Measurements from ENCODE around the gene CELF2.
"Not testable (repeated sequence)": the region's sequence is repeated elsewhere in the genome, so short reads cannot be mapped to it uniquely, and the experiment has no call there.

CELF2 gene

DNA sequence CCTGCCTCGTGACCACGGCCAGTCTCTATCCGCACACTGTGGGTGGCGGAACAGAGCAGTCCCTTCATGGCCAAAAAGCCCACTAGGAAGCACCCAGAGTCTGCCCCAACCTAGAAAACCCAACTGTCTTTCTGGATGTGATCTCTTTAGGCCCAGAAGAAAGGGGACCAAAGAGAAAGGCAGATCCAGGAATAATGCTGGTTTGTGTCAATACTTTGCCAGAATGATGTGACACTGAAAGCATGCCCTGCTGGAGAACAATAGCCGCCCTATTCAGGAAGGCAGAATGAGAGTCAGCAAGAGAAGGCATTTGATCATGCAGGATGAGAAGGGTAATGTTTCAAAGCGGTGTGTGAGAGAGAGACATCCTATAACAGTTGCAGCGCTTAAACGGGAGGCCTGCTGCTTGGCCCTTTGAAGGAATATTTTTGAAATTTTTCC is 319.1 kb downstream of the CELF2 start:
- DNase-seq (ENCODE audit: low read depth in 1 of 2, low spot score in 1 of 2), result no peak

DNA sequence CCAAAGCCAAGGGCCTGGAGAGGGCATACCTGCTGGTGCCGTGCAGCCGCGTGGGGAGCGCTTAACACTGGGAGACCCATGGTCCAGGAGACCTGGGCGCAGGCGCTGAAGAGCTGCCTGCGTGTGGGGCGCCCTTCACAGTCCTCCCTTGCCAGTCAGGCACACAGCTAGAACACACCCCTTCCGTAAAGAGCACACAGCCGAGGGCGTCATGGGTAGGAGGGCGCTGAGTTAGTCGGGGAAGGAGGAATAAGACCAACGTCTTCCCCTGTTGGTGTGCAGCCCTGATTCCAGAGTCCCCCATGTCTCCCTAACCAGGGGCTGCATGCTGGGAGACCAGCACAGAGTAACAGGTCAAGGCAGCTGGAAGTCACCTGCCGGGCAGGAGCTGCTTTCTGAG is 319.8 kb downstream of the CELF2 start:
- no peak for DNase-seq (ENCODE audit: low read depth in 1 of 2, low spot score in 1 of 2)

DNA sequence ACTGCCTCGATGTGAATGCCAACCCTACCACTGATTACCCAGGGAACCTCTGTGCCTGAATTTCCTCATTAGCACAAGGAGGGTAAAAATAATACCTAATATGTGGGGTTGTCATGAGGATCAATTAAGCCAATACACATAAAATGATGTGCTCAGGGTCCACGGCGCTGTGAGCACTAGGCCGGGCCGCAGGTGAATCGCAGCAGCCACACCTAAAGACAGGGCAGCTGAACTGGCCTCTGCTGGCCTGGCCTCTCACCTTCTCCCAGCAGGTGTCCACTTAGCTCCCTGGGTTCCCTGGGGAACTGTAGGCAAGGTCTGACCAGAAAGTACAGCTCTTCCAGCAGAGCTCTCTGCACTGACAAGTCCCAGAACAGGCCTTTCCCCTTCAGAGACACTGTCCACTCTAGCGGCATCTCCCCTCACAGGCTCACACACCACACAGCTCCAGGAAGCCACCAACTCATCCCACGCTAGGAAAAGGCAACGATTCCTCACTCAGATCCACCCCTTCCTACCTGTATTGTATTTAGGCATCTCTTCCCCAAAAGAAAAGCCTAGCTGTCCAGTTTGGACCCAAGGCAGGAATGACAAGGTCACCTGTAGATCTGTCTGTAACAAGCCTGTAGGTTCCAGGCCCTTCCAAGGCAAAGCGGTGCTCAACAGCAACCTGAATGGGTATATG is 320.6 kb downstream of the CELF2 start:
- no peak for DNase-seq (ENCODE audit: low read depth in 1 of 2, low spot score in 1 of 2)

DNA sequence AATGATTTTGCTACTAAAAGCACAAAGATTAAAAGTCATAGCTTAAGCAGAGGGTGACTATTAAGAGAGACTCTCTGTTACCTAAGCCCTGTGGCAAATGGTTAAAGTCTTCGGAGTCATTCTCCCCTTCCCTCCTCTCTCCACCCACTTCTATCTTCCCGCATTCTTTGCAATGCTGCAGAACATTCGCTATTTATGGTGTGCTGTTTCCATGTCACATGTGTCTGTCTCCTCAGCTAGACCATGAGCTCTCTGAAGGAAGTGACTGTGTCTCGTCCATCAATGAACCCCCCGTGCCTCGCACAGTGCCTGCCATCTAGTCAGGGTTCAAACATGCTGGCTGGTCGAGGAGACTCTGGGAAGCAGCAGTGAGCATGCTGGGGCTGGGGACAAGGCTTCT is 321.3 kb downstream of the CELF2 start:
- no peak for DNase-seq (ENCODE audit: low read depth in 1 of 2, low spot score in 1 of 2)

DNA sequence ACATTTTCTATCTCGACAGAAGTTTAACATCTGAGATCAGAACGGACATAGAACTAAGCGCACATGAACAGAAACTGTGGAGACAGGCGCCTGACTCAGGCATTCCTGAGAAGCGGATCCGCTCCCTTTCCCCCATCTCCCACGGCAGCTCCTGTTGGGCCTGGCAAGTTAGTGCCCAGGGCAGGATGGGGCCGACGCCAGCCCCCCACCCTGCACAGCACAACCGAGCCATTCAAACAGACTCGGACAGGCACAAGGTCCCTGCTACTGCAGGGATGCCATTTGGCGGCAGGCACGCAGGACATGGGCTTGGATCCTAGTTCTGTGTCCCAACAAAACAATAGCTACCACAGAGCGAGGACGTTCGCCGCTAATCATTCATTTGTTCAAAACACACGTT is 322.0 kb downstream of the CELF2 start:
- no peak for DNase-seq (ENCODE audit: low read depth in 1 of 2, low spot score in 1 of 2)

DNA sequence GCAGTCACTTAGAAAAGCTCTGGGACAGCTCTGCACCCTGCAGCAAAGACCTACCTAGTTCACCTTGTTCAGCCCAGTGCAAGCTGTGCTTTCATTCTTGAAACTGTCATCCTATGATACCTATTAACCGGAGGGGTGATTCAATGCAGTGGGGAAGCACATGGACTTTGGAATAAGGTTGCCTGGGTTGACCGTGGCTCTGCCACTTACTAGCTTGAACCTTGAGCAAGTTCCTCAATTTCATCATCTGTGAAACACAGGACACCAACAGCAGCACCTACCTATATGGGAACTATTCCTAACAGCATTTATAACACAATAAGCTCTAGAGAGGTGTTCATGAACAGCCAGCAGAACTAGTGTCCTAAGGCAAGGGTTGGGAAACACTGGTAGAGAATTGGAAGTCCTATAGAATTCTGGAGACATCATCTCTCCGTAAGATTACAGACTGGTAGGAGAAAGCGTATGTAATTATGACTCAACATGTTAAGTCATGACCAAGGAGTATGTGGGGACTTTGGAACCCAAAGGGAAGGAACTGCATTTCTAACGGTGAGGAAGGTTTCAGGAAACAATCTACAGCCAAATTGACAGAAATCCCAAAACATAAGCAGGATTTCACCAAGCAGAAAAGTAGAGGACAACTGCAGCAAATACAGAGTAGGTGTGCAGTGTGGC is 323.8 kb downstream of the CELF2 start:
- no peak for DNase-seq (ENCODE audit: low read depth in 1 of 2, low spot score in 1 of 2)

DNA sequence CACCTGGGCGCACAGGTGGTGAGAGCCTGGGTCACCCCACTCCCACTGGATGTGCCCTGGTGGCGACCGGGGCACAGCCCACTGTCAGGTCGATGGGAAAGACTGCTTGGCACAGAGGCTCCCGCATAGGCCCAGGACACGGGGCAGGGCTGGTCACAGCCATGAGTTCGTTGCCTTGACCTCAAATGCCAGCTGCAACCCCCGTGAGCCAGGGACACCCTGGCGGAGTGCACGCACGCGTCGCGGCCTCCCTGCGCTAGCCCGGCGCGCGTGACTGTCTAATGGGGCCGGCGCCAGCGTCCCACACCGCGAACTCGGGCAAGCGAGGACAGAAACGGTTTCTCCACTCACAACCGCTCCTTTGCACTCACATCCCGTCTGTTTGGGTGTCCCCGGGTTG is 326.4 kb downstream of the CELF2 start:
- DNase-seq (ENCODE audit: low read depth in 1 of 2, low spot score in 1 of 2), result no peak

DNA sequence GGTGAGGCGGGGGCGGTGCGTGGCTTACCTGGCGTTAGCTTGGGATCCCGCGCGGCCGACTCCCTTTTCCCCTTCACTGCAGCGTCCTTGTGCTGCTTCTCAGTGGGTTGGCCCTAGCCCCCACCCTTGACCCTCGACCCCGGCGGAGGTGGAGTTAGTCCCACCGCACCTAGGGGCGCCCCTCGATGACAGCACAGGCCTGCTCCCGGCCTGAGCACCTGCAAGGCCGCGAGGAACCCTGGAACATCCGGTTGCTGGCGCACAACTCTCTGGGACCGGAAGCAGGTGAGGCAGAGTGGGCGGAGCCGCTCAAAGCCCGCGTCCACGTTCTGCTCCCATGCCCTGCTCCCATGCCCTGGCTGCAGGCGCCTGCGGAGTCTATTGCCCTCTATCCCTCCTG is 326.9 kb downstream of the CELF2 start:
- no peak for DNase-seq (ENCODE audit: low read depth in 1 of 2, low spot score in 1 of 2)

DNA sequence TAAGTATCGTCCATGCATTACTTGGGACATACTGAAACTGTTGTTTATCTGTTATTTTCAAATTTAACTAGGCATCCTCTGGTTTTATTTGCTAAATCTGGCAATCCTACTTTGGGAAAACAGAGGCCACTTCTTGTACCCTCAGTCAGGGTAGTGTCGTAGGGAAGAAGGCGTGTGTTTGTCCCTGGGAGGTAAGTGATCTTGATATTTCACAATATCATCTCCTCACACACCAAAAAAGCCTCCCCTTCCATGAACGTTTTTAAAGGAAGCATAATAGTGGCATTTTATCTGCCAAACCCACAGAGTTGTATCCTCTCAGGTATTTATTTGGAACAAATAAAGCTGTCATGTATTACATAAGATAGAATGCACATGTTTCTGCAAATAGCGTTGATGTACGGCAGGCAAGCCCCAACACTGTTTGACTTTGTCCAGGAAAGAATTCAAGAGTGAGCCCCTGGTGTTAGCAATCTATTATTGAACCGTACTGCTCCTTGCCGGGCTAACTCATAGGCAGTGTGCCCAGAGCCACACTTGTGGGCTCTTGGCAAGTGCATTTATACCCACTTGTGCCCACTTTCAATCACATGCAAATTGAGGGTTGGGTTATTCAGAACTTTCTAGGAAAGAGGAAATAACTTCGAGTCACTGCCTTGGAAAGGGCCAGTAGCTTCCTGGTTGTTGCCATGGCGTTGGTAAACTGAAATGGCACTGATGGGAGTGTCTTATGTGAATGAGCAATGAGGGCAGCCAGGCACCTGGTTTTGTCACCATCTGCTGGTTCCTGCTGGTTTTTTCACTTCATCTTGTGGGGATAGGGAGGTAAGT is 327.8 kb downstream of the CELF2 start:
- DNase-seq (ENCODE audit: low read depth in 1 of 2, low spot score in 1 of 2), result no peak

DNA sequence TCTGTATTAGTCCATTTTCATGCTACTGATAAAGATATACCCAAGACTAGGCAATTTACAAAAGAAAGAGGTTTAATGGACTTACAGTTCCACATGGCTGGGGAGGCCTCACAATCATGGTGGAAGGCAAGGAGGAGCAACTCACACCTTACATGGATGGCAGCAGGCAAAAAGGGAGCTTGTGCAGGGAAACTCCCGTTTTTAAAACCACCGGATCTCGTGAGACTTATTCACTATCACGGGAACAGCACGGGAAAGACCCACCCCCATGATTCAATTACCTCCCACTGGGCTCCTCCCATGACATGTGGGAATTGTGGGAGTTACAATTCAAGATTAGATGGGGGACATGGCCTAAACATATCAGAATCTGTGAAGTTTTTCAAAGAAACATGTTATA is 329.9 kb downstream of the CELF2 start:
- not testable (repeated sequence) for DNase-seq (ENCODE audit: low read depth in 1 of 2, low spot score in 1 of 2)

DNA sequence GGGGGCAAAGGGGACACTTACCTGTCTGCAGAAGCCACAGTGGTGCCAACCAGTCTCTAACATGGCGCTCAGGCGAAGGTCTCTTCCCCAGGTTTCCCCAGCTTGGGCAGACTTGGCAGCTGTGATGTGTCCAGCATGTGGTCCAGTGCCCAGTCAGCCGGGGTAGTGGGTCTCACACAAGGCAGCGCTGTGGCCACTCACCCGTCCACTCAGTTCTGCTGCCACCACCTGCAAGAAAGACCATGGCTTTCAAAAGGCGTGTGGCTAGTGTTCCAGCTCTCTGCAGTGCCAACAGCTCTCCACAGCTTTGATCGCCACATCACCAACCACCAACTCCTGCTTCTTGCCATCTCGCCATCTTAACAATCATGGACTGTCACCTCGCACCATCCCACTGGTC is 334.1 kb downstream of the CELF2 start:
- DNase-seq (ENCODE audit: low read depth in 1 of 2, low spot score in 1 of 2), result no peak

DNA sequence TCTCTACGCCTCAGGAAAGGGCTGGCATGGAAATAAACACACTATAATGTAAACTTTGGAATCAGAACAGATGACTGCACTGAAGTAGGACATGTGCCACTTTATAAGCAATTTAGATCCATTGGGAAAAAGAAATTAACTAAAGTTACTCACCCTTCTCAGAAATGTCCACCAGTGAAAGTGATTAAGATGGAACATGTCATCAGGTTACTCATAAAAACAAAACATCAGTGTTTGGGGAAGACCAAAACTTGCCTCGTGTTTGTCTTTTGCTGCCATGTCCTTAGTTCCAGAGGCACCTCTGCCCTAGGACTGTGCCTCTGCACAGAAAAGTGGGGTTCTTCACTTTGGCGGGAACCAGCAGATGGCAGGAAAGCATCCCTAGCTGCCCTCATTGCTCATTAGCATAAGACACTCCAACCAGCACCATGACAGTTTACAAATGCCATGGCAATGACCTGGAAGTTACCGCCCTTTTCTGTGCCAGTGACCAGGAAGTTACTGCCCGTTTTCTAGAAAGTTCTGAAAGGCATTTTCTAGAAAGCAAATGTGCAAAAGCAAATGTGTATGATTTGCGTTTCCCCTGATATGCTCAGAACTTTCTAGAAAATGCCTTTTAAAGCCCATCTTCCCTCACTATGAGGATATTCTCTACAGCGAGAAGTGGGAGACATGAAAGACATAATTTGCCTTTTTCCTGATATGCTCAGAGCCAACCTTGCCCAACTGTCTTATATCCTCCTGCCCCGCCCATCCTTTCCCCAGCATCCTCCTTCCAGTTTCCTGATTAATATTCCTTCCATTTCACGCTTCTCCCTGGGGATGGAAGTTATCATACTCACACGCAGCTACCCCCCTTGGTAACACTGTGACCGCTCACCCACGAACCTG is 335.6 kb downstream of the CELF2 start:
- DNase-seq (ENCODE audit: low read depth in 1 of 2, low spot score in 1 of 2), result no peak

DNA sequence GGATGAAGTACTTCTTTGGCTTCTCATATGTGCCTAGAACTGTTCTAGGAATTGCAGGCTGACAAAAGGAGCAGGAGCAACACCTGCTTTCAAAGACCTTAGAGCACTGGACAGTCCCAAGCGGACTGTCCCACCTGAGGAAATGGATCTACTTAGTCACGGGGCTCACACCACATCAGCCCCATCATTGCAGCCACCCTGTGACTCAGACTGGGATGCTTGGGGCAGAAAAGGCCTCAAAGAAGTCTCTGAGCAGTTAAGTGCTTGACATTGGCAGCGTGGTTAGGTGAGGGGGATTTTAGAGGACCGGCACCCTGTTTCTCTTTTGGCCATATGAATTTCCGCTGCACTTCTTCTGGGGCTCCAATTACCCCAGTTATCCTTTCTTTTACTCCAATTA is 337.2 kb downstream of the CELF2 start:
- no peak for DNase-seq (ENCODE audit: low read depth in 1 of 2, low spot score in 1 of 2)

DNA sequence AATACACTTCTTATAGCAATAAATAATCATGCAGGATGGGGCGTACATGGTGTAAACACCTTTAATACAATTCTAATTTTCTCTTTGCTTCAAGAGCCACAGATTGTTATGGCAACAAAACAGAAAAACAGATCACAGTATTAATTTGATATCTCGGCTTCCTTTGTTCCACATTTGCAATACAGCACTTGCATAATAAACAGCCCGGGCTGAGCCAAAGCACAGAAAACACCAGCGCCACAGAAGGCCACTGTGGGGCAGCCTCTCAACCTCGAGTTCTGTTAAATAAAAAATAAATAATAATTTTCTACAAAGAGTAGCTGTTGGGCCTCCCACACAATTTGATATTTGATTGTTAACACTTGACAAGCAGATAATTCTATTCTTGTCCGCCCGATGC is 337.9 kb downstream of the CELF2 start:
- no peak for DNase-seq (ENCODE audit: low read depth in 1 of 2, low spot score in 1 of 2)

DNA sequence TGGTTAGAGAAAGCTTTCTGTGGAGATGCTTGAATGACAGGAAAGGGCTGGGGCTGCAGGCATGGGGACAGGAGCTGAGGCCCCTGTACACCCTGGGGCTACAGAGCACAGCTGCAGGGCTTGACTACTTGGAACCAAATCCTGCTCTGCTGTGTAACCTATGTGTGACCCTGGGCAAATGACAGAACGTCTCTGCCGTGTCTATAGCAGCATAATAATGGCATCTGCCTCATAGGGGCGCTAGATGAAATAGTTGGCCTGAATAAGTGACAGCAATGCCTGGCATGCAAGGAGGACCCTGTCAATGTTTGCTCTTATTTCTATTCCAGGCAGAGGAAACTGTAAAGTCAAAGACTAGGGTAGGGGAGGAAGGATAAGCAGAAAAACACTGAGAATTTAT is 339.8 kb downstream of the CELF2 start:
- DNase-seq (ENCODE audit: low read depth in 1 of 2, low spot score in 1 of 2), result no peak

DNA sequence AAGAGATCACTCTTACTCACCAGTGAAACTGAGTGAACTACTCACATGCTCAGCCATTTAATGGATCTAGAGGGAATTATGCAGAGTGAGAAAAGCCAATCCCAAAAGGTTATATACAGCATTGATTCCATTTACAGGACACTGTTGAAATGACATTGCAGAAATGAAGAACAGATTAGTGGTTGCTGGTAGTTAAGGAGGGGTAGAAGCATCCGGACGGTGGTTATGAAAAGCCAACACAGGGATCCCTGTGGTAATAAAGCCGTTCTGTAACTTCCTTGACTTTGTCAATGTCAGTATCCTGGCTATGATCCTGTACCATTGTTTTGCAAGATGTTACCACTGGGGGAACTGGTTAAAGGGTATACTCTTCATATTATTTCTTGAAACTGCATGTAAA is 340.3 kb downstream of the CELF2 start:
- no peak for DNase-seq (ENCODE audit: low read depth in 1 of 2, low spot score in 1 of 2)

DNA sequence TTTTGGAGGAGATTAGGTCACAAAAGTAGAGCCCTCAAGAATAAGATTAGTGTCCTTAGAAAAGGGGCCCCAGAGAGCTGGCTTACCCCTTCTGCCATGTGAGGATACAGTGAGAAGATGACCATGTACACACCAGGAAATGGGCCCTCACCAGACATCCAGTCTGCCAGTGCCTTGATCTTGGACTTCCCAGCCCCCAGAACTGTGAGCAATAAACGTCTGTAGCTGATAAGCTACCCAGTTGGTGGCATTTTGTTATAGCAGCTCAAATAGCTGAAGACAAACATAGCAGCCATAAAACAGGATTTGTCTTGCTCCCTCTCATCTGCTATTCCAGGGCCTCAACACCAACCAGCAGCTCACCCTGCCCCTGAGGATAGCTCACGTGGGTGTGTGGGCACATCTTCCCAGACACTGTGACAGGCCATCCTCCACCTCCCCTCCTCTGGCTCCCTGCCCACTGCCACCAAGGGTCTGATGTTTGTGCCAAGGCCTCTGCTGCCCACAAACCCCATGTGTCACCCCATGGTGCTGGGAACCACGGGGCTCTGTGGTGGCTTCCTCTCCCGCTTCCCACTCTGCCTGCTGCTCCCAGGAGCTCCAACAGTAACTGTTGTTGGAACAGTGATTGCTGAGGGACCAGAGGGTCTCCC is 341.4 kb downstream of the CELF2 start:
- no peak for DNase-seq (ENCODE audit: low read depth in 1 of 2, low spot score in 1 of 2)

DNA sequence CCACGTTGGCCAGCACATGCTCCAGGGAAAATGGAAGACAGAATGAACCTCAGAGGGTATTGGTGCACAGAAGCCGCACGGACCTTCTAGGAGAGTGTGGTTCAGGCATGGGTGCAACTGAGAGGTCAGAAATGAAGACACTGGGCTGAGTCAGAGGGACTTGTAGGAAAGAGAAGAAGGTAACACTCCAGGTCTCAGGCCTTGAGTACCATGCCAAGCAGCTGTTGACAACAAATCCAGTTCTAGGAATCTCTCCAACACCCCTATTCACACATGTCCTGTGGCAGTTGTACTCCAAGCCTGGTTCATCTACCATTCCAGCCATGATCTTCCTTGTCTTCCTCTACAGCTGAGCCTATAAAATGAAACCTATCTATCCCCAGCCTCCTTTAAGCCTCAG is 342.2 kb downstream of the CELF2 start:
- no peak for DNase-seq (ENCODE audit: low read depth in 1 of 2, low spot score in 1 of 2)

DNA sequence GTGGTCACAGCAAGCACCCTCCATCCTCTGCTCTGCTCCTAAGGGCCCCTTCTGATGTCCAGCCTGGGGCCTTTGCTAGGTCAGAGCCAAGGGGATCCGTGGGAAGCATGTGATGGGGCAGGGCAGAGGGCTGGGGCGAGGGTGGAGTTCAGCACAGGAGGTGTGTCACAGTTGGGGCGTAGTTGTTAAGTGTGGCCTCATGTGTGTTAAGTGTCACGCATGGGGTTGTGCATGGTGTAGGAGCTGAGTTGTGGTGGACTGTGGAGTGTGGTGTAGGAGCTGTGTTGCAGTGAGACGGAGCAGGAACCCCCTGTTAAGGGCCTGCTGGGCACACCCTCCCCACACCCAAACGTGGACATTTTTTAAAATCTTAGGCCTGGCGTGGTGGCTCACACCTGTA is 345.8 kb downstream of the CELF2 start:
- no peak for DNase-seq (ENCODE audit: low read depth in 1 of 2, low spot score in 1 of 2)

DNA sequence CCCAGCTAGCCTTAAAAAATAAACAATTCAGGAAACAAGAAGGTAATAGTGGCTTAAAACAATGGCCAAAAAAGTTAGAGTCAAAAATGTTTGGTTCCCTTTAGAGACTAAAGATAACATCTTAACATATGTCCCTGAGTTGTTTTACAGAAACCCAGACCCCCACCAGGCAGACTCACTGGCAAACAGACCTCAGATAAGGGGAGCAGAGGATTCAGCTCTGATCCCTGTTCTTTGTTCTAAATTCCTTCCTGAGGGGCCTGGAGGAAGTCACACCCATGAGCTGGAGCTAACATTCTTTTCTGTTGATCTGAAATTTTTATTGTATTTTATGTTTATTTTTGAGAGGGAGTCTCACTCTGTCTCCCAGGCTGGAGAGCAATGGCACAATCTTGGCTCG is 346.6 kb downstream of the CELF2 start:
- no peak for DNase-seq (ENCODE audit: low read depth in 1 of 2, low spot score in 1 of 2)

DNA sequence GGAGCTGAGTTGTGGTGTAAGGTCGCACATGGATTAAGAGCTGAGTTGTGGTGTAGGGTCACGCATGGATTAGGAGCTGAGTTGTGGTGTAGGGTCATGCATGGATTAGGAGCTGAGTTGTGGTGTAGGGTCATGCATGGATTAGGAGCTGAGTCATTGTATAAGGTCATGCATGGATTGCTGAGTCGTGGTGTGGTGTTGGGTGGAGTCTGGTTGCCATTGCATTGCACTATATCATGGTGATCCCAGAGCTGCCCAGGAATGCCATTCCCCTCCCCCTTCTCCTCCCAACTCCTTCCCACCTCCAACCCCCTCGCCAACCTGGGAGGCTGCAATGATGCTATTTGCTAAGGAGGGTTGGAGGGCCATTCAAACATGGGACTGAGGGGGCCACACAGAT is 349.2 kb downstream of the CELF2 start:
- not testable (repeated sequence) for DNase-seq (ENCODE audit: low read depth in 1 of 2, low spot score in 1 of 2)
